ENCODE data around the gene CEP128.

CEP128 gene

DNA sequence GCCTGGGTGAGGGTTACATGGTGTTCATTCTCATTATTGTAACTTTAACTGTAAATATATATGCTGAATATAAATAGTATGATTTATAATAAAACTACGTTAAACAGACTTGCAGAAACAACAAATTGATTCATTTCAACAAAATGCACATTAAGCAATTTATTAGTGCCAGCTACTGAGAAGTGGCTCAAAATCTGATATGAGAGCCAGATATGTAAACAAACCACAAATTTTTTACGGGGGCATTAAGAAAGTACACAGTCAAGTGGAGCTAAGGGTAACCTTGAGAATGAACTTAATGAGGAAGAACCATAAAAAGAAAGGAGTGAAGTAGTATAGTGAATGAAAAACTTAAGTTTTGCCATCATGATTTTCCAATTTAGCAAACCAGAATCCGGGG lies 40.3 kb downstream of the CEP128 start:
- no peak for DNase-seq (ENCODE audit: low read depth)

GRCh38 chr14:80872645-80873044 lies 68.9 kb downstream of the CEP128 start:
- no peak for DNase-seq (ENCODE audit: low read depth)

- DNase-seq (ENCODE audit: low read depth) = no peak
Observed at GRCh38 chr14:80868260-80868659, 73.3 kb downstream of the CEP128 start.

DNA sequence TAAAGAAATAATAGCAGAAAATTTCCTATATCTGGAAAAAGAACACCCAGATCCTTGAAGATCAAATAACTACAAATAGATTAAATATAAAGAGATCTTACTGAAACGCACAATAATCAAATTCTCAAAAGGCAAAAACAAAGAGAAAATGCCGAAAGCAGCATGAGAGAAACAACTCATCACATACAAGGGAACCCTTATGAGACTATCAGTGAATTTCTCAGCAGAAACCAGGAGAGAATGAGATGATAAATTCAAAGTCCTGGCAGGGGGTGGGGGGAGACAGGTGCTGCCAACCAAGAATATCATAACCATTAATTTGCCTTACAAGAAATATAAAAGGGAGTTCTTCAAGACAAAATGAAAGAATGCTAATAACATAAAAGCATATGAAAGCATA lies 73.7 kb downstream of the CEP128 start:
- DNase-seq (ENCODE audit: low read depth) = no peak

DNA sequence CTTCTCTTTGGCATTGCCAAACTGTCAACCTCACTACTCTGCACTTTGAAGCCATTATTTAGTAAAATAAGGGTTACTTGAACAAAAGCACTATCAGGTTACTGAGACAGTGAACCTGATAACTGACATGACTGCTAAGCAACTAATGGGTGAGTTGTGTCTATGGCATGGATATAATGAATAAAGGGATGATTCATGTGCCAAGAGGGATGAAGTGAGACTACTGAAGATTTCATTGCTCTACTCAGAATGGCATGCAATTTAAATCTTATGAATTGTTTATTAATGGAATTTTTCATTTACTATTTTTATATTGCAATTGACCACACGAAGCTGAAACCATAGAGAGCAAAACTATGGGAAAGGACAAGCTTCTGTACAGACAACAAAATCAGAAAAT lies 74.4 kb downstream of the CEP128 start:
- DNase-seq (ENCODE audit: low read depth) = no peak

DNA sequence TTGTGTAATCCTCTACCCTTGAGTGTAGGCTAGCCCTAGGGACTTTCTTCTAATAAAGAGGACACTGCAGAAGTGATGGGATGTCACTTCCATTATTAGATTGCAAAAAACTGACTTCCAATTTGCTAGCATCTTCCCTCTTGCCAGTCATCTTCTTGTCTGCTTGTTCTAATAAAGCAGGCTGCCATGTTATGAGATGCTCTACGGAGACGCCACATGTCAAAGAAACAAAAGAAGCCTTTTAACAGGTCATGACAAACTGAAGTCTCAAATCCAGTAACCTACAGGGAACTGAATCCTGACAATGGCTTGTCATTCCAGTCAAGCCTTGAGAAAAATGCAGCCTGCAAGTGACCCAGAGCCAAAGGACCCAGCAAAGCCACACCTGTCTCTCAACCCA lies 76.0 kb downstream of the CEP128 start:
- DNase-seq (ENCODE audit: low read depth) = no peak

GRCh38 chr14:80862983-80863382 lies 78.6 kb downstream of the CEP128 start:
- no peak for DNase-seq (ENCODE audit: low read depth)

DNA sequence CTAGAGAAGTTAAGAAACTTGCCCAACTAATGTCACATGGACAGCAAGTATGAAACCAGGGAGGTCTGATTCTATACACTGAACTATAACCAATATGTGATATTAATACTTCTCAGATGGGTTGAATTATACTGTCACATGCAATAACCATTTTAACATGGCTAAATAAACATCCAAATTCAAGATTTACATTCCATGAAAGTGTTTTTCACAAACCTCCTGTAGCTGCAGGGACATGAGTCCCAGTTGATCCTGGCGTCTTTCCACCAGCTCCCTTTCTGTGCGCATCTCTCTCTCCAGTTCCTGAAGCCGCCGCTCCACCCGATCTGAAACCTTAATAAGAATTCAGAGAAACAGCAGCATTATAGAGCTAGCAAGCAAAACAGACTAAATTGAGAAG lies 79.0 kb downstream of the CEP128 start:
- DNase-seq (ENCODE audit: low read depth) = no peak

DNA sequence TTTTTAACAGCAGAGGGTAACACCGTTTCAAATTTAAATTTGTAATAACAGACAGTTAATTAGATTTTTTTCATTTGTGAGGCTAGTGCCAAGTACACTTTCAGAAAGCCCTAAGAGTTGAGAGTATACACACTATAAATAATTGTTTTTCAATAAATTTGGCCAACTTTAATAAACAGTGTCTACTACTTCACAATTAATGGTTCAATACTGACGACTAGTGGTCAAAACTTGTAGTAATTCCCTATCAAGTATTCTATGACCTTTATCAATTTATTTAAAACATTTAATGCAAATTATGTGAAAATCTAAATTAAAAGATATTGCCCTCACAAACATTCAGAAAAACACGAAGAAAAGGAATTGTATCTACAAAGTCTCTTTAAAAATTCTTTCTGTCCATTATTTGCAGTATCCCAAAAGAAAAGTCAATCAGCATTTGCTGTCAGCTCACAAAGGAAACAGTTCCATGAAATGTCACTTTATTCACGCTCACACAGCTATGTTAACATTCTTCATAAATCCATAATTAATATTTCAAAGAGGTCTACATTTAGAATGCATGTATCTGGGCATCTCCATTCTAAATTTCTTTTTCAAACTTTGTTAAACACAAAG lies 91.2 kb downstream of the CEP128 start:
- DNase-seq (ENCODE audit: low read depth) = no peak

DNA sequence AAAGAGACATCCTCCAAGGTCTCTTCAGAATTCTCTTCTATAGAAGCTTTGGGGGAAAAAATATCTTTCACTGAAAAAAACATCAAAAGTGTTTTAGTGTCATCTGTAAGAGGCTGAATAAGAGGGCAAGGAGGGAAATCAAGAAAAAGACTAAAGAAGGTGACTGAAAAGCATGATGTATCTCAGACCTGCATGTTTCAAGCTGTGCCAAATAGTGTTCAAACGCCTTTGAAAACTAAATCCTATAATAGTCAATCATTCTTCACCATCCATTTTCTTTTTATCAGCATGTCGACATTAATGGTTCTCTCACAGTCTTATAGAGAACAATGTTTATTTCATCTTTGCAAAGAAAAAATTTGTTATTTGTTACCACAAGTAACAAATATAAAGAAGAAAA lies 94.5 kb downstream of the CEP128 start:
- DNase-seq (ENCODE audit: low read depth) = no peak

DNA sequence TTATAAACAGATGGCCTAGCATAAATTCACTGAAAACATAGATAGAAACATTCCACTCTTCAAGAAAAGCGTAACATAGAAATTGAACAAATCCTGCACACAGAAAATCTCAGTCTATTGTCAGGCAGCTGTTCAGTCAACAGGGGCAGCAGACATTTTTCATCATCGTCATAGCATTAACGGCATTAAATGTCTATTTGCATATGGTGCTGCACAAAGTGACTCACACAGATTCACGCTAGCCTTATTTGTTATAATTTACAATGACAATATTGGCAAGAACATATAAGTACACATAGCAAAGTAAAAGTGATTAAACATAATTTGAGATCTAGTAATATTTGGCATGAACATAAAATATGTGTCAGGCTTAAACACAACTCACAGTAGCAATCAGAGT lies 95.7 kb downstream of the CEP128 start:
- DNase-seq (ENCODE audit: low read depth) = no peak

DNA sequence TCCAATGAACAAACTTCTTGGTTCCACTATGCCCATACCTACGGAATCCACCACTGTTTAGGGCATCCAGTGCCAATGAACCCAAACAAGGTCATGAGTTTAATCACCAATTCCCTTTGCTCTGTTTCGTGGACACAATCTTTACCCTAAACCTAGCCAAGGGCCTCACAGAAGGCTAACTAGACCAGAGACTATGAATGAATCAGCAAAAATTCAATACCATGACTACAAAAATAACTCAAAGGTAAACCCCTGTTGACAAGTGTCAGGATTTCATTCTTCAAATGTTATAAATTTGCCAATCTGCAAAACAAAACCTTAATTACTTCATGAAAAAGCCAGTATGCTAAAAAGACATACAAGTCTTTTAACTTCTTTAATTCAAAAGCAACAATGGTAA lies 96.7 kb downstream of the CEP128 start:
- no peak for DNase-seq (ENCODE audit: low read depth)

GRCh38 chr14:80839743-80840142 lies 101.8 kb downstream of the CEP128 start:
- no peak for DNase-seq (ENCODE audit: low read depth)

GRCh38 chr14:80809663-80810062 lies 131.9 kb downstream of the CEP128 start:
- DNase-seq (ENCODE audit: low read depth) = no peak

DNA sequence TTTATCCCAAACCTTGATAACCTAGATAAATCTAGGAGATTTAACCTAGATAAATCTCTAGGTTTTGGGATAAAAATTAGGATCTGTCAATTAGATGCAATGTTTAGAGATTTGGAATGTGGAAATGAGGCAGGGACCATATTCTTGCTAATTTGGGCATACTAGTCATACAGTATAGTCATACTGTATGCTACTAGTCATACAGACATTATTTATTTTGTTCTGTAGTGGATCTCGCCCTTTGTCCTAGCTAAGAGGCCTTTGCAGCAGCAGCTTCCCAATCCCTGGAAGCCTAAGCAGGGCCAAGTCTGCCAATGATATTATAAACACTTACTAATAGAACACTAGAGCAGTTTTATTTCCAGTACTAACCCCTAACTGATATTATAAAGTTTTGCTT lies 136.4 kb downstream of the CEP128 start:
- DNase-seq (ENCODE audit: low read depth) = no peak

DNA sequence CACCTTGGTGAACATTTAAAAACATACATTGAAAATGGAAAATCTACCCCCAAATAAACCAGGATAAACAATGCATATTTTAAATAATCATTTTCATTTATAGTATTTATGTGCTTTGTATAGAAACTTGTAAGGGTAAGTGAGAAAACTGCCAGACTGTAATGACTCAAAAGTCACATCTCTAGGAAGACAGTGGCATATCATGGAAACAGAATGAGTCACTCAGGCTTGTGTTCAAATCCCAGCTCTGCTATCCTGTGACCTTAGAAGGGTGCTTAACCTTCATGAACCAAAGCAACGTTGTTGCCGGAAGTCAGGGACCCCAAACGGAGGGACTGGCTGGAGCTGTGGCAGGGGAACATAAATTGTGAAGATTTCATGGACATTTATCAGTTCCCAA lies 142.7 kb downstream of the CEP128 start:
- DNase-seq (ENCODE audit: low read depth) = no peak

- DNase-seq (ENCODE audit: low read depth) = no peak
Observed at GRCh38 chr14:80798211-80798610, 143.3 kb downstream of the CEP128 start.

- no peak for DNase-seq (ENCODE audit: low read depth)
Observed at GRCh38 chr14:80792771-80793170, 148.8 kb downstream of the CEP128 start.

GRCh38 chr14:80787876-80788275 lies 153.7 kb downstream of the CEP128 start:
- DNase-seq (ENCODE audit: low read depth) = no peak

GRCh38 chr14:80784820-80785219 lies 156.7 kb downstream of the CEP128 start:
- DNase-seq (ENCODE audit: low read depth) = no peak

GRCh38 chr14:80781972-80782367 lies 159.6 kb downstream of the CEP128 start:
- no peak for DNase-seq (ENCODE audit: low read depth)

GRCh38 chr14:80780500-80780899 lies 161.0 kb downstream of the CEP128 start:
- DNase-seq (ENCODE audit: low read depth) = no peak

DNA sequence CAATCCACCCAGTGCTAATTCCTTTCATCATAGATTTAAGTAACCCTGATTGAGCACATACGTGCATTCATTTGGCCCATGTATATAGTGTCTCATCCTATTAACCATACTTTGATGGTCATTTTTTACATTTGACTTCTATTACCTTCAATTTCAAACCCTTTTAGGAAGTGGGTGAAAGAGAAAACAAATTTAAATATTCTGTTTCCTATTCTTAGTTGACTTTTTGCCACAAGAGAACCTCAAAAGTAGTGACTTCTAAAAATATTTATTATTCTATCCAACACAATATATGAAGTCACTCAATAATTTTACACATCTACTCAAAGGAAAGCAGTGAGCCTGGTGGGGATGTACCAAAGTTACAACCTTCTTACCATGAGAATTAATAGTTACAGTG lies 164.9 kb downstream of the CEP128 start:
- no peak for DNase-seq (ENCODE audit: low read depth)

DNA sequence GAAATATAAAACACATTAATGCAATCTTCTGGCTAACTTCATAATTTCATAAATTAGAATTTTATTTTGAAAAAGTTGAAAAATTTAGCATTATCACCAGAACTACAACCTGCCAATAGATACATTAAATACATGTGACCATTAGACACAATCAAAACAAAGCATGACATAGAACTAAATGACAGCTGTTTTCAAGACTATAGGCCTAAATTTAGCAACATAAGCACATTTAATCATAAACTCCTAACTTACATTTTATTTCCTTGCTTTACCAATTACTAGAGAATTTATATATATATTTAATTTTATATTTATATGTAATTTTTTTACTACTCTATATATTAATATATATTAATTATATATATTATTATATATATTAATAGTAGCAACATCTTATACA lies 165.4 kb downstream of the CEP128 start:
- DNase-seq (ENCODE audit: low read depth) = no peak

DNA sequence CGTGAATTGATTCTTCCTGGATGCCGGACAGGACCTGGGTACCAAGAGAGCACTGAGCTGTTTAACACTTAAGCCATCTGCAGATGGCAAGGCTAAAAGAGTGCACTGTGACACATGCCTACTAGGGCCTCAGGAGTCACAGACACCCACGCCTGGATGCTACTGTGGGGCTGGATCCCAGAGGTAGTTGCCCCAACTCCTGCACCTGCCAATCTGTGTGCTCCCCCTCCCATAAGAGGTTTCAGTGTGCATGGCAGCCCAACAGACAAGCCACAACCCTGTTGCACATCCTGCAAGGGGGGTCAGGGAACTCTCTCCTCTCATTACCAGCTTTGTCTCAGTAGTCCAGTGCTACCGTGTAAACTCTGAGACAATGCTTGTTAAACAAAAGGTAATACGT lies 169.0 kb downstream of the CEP128 start:
- no peak for DNase-seq (ENCODE audit: low read depth)
